ENCODE results near the gene LRRC39. TPM values are rescaled to one million over a fixed set of nuclear protein-coding genes. Genes with fewer than 3 reads are reported as not detected.

LRRC39 gene
- total RNA-seq, 4 donors from 2014 or later, result 0.48 to 2.6 (median 0.82) TPM; not detected in 1

DNA sequence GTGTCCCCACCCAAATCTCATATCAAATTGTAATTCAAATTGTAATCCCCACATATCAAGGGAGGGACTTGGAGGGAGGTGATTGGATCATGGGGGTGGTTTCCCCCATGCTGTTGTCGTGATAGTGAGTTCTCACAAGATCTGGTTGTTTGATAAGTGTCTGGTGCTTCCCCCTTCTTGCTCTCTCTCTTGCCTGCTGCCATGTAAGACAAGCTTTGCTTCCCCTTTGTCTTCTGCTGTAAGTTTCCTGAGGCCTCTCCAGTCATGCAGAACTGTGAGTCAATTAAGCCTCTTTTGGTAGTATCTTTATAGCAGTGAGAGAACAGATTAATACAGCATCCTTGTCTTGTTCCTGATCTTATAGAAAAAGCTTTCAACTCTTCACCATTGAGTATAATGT, 6.5 kb upstream of the LRRC39 start:
- 58% methylated on average over 1 of the region's 1 CpG; no CpG with 5 or more reads in 1 of the 2 donors for WGBS, 2 donors (ENCODE audit: low coverage in 1 of 2)
- DNase-seq, result no peak
- Histone ChIP-seq H3K36me3 (no peaks in the 10 kb centered on the region), H3K27ac (no peak overlapping the region), H3K4me3 (no peak overlapping the region), H3K27me3 (no peaks in the 10 kb centered on the region), H3K4me1 (peaks cover 0 to 7% (median 0%) of the 10 kb centered on the region in 4 donors), H3K9me3 (no peaks in the 10 kb centered on the region)
- TF ChIP-seq POLR2A (IDR thresholded peaks at IDR 0.05) (no peak), POLR2AphosphoS5 (IDR thresholded peaks at IDR 0.05) (no peak), EP300 (IDR thresholded peaks at IDR 0.05; ENCODE audit: low read depth) (no peak)
- TF ChIP-seq, protein P1, sequence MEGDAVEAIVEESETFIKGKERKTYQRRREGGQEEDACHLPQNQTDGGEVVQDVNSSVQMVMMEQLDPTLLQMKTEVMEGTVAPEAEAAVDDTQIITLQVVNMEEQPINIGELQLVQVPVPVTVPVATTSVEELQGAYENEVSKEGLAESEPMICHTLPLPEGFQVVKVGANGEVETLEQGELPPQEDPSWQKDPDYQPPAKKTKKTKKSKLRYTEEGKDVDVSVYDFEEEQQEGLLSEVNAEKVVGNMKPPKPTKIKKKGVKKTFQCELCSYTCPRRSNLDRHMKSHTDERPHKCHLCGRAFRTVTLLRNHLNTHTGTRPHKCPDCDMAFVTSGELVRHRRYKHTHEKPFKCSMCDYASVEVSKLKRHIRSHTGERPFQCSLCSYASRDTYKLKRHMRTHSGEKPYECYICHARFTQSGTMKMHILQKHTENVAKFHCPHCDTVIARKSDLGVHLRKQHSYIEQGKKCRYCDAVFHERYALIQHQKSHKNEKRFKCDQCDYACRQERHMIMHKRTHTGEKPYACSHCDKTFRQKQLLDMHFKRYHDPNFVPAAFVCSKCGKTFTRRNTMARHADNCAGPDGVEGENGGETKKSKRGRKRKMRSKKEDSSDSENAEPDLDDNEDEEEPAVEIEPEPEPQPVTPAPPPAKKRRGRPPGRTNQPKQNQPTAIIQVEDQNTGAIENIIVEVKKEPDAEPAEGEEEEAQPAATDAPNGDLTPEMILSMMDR (IDR thresholded peaks at IDR 0.05), result no peak
- intact Hi-C loops (cut with DNase I; ENCODE audit: low total_unique reads), result no loop called here
- in situ Hi-C loops (cut with MboI; ENCODE audit: low pct_ligation_motif_present in 1 of 4, low pct_unique_long_range_greater_than_20kb in 1 of 4, low sequenced_read_pairs in 3 of 4), result no loop called here

DNA sequence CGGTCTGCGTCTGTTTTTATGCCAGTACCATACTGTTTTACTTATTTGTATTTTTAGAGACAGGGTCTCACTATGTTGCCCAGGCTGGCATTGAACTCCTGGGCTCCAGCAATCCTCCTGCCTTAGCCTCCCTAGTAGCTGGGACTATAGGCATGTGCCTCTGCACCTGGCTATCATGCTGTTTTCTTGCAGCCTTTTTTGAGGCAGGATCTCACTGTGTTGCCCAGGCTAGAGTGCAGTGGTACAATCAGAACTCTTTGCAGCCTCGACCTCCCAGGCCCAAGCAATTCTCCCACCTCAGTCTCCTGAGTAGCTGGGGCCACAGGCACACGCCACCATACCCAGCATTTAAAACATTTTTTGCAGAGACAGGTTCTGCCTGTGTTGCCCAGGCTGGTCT, 5.3 kb upstream of the LRRC39 start:
- Histone ChIP-seq H3K36me3 (no peaks in the 10 kb centered on the region), H3K9me3 (no peaks in the 10 kb centered on the region), H3K27ac (no peak overlapping the region), H3K4me1 (no peaks in the 10 kb centered on the region), H3K27me3 (no peaks in the 10 kb centered on the region), H3K4me3 (no peak overlapping the region)
- intact Hi-C loops (cut with DNase I; ENCODE audit: low total_unique reads), result no loop called here
- in situ Hi-C loops (cut with MboI; ENCODE audit: low pct_ligation_motif_present in 1 of 4, low pct_unique_long_range_greater_than_20kb in 1 of 4, low sequenced_read_pairs in 3 of 4), result no loop called here
- WGBS, 2 donors (ENCODE audit: low coverage in 1 of 2), result 95 to 98% methylated on average over 3 to 4 of the region's 4 CpGs
- TF ChIP-seq POLR2AphosphoS5 (IDR thresholded peaks at IDR 0.05), result no peak
- TF ChIP-seq, protein P1 (IDR thresholded peaks at IDR 0.05), result no peak
- no peak for TF ChIP-seq POLR2A (IDR thresholded peaks at IDR 0.05)
- no peak for TF ChIP-seq EP300 (IDR thresholded peaks at IDR 0.05; ENCODE audit: low read depth)
- no peak for DNase-seq

DNA sequence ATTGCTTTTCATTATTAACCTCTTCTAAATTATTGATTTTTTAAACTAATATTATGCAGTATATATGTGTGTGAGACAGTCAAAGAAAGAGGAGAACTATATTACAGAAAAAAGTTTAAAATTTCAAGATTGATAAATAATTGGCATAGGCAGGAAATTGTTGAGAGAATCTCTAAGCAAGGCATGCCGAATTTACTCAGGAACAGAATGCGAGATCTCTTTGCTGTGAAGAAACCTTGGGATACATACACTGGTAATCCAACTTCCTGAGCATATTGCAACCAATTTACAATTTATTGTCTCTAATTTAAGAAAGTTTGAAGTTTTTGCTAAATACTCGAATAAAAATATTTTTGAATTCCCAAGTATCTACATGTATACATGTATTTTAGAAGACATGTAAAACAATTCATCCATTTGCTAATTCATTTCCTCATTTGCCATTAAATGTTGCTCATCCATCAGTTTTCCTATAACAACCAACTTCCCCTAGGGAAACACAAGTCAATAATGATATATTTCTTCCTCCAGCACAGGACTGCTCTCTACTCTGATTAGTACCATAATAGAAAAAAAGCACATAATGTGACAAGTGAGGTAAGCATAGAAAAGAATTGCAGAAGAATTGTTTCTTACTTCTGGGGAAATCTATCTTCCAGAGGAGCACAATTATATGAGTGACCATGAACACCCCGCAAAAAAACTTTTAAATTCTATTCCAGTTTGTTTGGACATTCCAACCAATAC, 588 bp downstream of the LRRC39 start:
- Histone ChIP-seq H3K4me1 (no peaks in the 10 kb centered on the region), H3K9me3 (no peaks in the 10 kb centered on the region), H3K27me3 (no peaks in the 10 kb centered on the region), H3K36me3 (no peaks in the 10 kb centered on the region), H3K27ac (no peak overlapping the region), H3K4me3 (no peak overlapping the region)
- TF ChIP-seq POLR2A (IDR thresholded peaks at IDR 0.05), result no peak
- TF ChIP-seq, protein P1 (IDR thresholded peaks at IDR 0.05), result no peak
- no peak for TF ChIP-seq POLR2AphosphoS5 (IDR thresholded peaks at IDR 0.05)
- no peak for TF ChIP-seq EP300 (IDR thresholded peaks at IDR 0.05; ENCODE audit: low read depth)
- 94 to 96% methylated on average over 4 of the region's 4 CpGs for WGBS, 2 donors (ENCODE audit: low coverage in 1 of 2)
- in situ Hi-C loops (cut with MboI; ENCODE audit: low pct_ligation_motif_present in 1 of 4, low pct_unique_long_range_greater_than_20kb in 1 of 4, low sequenced_read_pairs in 3 of 4) (no loop called here), intact Hi-C loops (cut with DNase I; ENCODE audit: low total_unique reads) (no loop called here)
- no peak for DNase-seq

DNA sequence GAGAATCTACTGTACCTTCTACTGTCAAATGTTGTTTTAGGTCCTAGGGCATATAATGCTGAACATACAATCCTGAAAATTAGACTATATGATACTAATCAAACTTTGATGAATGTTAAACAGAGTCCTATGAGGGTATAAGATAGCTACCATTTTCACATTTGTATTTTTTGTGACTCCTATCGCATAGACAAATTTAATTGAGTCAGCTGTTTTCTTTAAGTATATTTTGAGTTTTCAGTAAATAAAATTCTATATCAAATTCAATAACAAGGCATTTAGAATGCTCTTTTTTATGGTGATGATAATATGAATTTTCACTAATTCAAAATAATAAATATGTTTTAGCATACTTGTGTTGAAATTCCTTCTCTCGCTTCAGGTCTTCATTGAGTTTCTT, 10.0 kb downstream of the LRRC39 start:
- Histone ChIP-seq H3K27me3 (no peaks in the 10 kb centered on the region), H3K36me3 (no peaks in the 10 kb centered on the region), H3K4me1 (no peaks in the 10 kb centered on the region), H3K27ac (no peak overlapping the region), H3K9me3 (no peaks in the 10 kb centered on the region), H3K4me3 (no peak overlapping the region)
- intact Hi-C loops (cut with DNase I; ENCODE audit: low total_unique reads) (no loop called here), in situ Hi-C loops (cut with MboI; ENCODE audit: low pct_ligation_motif_present in 1 of 4, low pct_unique_long_range_greater_than_20kb in 1 of 4, low sequenced_read_pairs in 3 of 4) (no loop called here)
- TF ChIP-seq POLR2A (IDR thresholded peaks at IDR 0.05) (no peak), POLR2AphosphoS5 (IDR thresholded peaks at IDR 0.05) (no peak), EP300 (IDR thresholded peaks at IDR 0.05; ENCODE audit: low read depth) (no peak)
- TF ChIP-seq, protein P1 (IDR thresholded peaks at IDR 0.05), result no peak
- 95 to 100% methylated on average over 2 of the region's 2 CpGs for WGBS, 2 donors (ENCODE audit: low coverage in 1 of 2)
- DNase-seq, result no peak

Data from transverse colon (tissue), 4 donors.